HG03039 (cell line): ENCODE measurements around the gene ATG2A.
A peak's percentile ranks its signal among the peaks of the same experiment; 100 is the strongest.

Source experiments
- ATAC-seq: cut with Tn5 transposase; IDR thresholded peaks from one replicate; pipeline ENCODE4 v1.9.1; 2021; ENCODE audit warnings: mild to moderate bottlenecking, moderate library complexity; ENCODE audit not compliant: unreplicated experiment

The ATG2A gene

DNA sequence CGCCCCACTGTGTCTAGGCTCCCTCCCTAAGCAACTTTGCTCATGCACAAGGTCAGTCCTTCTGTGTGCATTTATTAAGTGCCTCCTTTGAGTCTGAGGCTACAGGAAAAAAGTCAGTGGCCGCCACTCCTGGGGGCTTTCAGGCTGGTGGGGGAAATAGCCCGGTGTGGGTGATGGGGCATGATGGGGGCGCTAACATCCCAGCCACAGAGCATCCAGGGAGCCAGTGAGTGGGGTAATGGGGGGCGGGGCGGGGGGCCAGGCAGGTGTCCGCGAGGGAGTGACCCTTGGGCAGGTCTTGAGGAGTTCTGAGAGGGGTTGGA is 28.6 kb downstream of the ATG2A start:
- no peak for ATAC-seq

DNA sequence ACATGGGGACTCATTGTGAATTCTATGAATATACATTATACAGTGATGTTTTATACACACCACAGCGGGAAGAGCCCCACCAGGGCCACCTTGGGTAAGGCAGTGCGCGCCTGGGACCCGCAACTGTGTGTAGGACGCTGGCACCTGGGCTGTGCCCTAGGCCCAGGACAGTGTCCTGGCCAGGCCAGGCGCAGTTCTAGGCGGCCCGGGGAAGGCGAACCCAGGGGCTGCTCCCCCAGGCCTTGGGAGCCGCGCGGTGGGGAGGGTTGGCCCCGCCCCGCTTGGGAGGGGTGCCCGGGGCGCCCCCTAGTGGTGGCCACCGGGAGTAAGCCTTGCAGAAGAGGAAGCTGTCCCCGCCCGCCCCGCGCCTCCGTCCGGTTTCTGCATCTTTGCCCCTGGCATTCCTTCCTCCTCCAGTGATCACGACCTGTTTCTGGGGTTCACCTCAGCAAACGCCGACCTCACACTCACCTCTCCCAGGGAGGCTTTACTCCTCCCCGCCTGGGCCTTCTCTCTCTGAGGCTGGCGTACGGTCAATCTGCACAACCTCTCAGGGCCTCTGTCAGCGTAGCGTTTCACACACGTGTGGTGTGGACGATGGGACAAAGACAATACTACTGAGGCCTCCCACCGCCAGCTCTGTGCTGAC is 29.1 kb downstream of the ATG2A start:
- ATAC-seq: no peak

DNA sequence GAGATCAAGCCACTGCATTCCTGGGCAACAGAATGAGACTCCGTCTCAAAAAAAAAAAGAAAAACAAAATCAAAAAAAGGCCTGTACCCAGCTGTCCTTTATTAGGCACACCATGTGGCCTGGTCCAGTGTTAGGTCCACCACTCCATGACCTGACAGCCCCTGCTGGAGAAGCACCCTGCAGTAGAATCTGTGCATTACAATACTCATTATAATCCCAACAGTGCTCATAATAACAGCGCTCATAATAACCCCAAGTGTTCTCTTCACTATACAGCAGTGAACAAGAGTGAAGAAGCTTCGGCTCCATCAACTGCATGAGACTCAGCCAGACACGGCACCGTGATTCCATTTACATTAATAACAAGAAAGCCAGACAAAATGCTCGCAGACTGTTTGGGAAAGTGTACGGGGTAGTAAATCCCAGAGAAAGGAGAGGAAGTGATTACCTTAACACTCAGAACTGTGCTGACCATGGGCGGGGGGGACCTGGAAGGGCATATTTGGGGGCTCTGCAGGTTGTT is 29.7 kb downstream of the ATG2A start:
- no peak for ATAC-seq

DNA sequence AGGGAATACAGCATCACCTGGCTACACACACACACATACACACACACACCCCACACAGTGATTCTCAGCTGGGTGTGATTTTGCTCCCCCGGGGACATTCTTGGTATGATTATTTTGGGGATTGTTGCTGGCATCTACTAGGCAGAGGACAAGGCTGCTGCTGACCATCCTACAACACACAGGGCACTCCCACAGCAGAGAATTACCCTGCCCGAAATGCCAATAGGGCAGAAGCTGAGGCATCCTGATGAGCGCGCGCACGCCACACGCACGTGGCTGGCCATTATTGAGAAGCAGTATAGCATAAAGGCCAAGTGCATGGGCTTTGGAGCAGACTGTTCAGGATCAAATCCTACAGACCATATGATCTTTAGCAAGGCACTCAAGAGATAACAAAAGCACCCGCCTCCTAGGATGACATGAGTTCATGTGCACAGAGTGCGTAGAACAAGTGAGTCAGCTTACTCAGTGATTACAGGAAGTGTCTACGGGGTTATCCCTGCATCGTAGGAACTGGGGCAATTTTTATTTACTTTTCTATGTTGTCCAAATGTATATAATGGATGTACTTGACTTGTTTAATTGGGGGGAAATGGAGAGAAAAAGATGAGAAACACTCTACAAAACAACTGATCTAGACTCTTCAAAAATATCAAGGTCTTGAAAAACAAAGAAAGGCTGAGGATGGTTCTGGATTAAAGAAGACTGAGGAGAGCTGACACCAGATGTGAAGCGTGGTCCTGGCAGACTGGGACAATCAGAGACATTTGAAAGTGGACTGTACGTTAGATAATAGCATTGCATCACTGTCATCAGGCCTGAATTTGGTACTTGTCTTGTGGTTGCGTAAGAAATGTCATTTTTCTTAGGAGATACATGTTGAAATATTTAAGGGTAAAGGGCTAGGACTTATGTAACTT is 31.4 kb downstream of the ATG2A start:
- no peak for ATAC-seq

DNA sequence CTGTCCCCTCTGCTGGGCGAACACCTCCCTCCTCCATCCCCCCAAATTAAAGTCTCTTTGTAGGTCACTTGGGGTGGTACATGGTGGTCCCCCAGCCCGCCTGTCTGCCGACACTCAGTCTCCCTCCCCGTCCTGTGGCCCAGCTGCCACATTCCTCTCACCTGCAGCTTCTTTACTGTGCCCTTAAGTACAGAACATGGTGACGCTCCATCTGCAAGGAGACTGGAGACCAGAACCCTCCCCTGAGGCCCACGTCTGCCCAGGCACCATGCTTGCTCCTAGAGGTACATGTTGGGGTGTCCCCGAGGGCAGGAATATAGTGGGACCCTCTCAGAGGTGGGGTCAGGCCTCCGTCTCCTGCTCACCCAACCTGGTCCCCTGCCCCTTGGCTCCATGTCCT is 33.0 kb downstream of the ATG2A start:
- no peak for ATAC-seq

DNA sequence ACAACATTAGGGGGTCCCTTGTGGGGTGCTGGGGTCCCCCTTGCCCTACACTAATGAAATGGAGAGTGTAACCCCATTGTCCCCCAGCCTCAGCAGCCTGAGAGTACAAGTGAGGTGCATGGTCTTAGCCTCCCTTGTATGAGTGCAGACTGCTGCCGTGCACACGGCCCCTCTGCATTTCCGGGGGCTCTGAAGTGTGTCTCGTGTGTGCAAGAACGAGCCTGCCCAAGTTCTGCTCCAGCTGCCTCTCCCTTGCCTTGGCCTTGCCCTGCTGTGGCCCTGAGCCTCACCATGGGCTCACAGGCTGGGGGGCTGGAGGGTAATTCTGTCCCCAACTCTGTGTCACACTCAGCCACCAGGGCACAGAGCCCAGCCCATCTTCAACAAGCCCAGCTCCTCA is 33.4 kb downstream of the ATG2A start:
- no peak for ATAC-seq

DNA sequence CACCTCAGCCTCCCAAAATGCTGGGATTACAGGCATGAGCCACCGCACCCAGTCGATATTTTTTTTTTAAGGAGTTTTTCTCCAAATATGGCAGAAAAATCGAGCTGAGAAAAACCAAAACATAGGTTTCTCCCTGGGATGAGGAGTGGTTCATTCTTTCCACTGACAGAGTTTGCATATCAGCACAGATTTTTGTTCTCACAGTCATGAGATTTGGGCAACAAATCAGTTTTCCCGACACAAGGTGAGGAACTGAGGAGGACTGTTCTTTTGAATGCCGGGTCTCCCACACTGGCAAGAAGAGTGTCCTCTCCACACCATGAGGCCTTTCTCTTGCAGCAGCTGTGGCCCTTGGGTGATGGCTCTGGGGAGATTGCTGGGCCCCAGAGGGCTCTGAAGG is 34.8 kb downstream of the ATG2A start:
- ATAC-seq: no peak

DNA sequence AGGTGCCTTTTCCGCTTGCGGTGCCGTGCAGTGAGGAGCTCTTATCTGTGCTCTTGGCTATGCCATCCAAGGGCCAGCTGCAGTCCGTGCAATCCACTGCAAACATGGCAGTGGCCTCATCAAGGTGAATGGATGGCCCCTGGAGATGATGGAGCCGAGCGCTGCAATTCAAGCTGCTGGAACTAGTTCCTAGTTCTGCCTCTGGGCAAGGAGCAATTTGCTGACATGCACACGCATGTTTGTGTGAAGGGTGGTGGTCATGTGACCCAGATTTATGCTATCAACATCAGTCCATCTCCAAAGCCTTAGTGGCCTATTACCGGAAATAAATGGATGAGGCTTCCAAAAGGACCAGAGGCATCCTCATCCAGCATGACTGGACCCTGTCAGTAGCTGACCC is 35.5 kb downstream of the ATG2A start:
- no peak for ATAC-seq

DNA sequence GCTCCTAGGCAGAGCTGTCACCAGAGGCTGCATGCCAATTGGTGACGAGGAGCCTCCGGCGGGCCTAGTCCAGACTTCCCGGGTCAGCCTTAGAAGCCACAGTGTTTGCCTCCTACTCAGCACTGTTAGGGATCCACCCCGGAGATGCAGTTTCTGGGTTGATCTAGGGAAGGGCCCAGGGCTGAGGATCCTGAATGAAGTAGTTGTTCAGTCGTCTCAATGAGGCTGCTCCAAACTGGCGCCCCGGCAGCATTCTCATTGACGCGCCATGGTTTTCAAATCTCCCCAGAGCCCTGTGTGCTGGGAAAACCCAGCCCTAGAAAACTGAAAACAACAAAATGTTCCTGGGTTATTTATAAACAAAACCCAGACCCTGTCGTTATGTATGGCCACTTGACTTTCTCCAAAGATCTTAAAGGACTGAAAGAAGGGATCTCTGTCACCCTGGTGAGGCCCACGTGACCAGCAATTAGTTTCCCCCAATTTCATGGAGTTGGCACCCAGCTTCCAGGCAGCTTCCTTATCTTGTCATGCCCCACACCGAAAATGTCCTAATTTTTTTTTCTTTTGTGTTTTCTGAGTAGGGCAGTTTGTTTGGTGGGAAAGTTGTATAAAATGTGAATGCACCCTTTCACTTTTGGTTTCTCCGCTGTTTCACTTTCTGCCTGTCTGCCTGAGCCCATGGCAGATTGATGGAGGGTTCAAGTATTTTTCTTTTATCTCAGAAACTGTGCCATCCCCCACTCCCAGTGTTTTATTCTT is 36.6 kb downstream of the ATG2A start:
- ATAC-seq: no peak

DNA sequence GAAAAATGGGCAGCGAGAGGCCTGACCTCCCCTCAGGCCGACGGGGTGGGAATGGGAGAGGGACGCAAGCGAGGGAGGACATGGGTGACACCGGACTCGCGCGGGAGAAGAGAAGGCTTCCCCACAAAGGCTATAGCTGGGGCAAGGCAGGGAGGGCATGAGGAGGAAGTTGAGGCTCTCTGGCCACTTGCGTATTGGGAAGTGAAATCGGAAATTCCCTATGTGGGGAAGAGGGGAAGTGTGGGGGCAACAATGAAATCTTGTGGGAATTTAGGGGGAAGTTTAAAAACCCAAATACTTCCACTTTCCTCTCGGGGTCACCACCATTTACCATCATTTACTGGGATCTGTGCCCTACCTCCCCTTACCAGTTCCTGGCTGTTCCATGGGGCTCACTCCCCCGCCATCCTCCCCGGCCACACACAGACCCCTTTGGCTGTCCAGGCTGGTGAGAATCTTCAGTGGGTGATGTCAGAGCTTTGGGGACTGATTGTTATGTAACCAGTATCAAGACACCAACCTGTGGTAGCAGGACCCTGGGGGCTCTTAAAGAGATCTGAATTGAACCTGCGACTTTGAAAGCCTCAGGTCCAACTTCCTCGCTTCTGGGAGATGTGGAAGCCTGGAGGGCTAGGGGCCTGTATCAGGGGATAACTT is 37.6 kb downstream of the ATG2A start:
- ATAC-seq: no peak

DNA sequence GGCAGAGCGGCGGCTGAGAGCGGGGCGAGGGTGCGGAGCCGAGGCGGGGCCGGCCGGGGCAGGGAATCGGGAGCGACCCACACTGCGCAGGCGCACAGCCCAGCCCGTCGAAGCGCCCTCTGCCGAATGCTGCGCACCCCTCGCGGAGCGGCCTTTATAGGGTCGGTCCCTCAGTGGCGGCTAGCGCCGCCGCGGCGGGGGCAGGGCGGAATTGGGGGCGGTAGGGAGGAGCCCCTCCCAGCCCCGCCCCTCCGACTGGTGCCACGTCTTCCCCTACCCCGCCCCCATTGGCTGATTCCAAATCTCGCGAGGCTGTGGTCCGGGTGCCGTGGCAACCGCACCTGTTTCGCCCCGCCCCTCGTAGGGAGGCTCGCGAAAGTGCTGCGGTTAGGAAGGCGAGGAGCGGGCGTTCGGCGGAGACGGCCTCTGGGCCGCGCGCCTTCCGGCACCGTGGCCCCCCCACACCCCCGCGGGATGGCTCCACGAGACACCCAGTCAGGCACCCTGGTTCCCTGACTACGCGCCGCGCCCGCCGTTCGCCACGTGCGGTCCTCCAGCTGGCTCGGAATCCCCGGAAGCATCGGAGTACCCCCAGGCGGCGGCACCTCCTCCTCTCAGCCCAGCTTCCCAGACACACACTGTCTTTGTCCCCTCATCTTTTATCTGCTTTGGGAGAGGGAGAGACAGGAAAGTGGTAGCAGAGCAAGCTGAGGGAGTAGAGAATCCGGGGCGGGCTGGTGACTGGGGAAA is 38.3 kb downstream of the ATG2A start, which contains the start of gene EHD1:
EHD1 (minus strand) TSS at position 128 of the 750 bp plus-strand sequence. CDS start 157 bp downstream, outside the sequence.
- peak; percentile 64 for ATAC-seq

DNA sequence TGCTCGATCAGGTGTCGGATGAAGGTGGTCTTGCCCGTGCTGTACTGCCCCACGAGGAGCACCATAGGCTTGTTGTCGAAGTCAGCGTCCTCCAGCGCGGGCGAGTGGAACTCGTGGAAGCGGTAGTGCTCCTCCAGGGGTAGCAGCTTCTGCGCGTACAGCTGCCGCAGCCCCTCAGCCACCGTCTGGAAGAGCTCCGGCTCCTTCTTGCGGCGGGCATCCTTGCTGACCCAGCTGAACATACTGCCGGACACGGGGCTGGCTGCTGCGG is 38.9 kb downstream of the ATG2A start:
- ATAC-seq: no peak

DNA sequence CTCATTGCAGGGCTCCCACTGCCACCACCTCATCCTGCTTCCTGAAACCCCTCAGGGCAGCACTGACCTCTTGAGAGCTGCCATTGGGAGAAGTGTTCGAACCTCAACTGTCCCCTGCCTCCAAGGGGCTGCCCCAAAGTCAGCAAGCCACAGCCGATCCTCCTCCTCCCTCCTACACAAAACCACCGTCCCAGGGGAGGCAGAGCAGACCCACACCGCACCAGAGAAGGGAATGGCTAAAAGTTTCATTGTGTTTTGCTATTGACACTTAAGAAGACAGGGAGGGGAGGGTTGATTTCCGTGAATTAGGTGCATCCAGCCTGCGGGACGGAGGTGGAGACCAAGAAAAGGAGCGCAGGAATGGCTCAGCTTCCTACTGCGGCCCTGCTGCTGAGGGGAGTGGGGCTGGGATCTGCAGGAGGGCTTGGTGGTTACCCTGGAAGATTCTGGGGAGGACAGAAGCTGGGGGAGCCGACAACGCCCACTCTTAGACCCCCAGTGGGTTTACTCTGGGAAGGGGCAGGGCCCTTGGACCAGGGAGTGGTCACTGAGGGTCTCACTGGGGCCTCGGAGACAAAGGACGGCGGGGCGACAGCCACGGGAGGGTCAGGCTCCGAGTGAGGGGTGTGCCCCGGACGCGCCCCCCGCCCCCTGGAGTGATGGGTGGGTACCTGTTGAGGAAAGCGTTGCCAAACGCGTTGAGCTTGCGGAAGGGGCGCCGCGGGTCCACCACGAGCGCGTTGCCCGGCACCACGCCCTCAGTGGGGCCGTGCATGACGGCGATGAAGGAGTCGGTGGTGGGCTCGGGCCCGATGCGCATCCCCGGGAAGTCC is 39.4 kb downstream of the ATG2A start:
- no peak for ATAC-seq

DNA sequence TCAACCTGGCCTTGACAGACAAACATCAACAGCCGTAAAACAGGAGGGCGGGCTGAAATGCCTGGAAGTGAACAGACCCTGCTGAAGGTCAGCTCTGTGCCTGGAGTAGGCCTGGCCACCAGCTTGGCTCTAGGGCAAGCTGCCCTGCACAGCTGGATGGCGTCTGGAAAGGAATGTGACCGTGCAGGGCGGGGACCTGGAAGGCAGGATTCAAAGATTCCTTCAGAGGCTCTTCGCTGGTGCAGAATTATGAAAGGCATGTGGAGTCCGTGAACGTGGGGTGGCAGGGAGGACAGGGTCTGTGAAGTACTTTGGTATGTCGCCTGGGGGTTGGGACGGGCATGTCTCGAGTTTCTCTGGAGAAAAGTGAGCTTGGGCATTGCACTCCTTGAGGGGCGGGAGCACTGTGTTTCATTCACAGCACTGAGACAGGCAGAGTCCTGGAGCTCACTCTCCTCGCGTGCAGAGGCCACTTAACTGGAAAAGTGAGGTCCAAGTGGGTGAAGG is 40.1 kb downstream of the ATG2A start:
- ATAC-seq: no peak

DNA sequence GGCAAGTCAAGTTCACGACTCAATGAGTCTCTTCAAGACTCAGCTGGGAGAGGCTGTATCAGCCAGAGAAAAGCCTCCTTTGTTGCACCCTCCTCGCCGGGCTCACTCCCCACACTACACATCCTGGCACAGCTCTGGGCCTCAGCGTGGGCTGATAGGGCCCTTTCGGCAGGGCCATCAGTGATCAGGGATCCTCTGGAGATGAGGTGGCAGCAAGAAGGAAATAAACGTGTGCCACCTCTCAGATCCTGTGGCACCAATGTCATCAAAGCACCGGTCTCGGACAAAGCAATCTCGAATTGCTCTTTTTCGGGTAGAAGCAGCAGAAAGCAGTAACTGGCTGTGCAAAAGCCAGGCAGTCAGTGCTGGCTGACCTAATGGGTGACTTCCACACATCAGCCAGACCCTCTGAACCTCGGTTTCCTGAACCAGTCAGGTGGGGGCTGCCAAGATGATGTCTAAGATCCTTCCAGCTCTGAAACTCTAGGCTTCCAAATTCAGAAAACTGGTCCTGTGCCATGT is 40.7 kb downstream of the ATG2A start:
- ATAC-seq: no peak

DNA sequence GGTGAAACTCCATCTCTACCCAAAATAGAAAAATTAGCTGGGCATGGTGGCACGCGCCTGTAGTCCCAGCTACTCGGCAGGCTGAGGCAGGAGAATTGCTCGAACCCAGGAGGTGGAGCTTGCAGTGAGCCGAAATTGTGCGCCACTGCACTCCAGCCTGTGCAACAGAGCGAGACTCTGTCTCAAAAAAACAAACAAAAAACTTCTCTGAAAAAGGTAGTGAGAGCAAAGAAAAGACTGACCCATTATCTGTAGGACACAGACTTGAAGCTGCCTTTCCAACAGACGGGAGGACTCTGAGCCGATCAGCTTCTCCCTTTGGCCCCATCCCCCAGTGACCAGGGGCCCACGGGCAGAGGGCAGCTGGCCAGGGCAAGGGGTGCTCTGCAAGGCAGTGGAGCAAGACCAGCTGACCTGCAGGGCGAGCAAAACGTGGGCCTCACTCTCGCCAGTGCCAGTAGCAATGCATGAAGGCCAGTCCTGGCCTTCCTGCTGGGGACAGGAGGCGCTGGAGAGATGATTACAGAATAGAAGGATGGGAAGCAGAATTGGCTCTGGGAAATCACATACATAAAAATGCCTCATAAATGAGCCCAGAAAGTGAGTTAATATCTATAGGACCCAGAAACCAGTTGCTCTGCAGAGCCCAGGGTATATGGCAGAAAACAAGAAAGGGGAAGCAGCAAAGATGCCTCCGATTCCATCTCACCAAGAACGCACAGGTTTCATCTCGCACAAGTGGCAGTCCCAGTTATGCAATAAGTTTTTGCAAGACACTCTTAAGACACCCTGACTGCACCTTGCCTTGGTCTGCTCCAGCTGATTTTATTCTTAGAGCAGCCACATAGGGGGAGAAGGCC is 41.4 kb downstream of the ATG2A start:
- no peak for ATAC-seq

DNA sequence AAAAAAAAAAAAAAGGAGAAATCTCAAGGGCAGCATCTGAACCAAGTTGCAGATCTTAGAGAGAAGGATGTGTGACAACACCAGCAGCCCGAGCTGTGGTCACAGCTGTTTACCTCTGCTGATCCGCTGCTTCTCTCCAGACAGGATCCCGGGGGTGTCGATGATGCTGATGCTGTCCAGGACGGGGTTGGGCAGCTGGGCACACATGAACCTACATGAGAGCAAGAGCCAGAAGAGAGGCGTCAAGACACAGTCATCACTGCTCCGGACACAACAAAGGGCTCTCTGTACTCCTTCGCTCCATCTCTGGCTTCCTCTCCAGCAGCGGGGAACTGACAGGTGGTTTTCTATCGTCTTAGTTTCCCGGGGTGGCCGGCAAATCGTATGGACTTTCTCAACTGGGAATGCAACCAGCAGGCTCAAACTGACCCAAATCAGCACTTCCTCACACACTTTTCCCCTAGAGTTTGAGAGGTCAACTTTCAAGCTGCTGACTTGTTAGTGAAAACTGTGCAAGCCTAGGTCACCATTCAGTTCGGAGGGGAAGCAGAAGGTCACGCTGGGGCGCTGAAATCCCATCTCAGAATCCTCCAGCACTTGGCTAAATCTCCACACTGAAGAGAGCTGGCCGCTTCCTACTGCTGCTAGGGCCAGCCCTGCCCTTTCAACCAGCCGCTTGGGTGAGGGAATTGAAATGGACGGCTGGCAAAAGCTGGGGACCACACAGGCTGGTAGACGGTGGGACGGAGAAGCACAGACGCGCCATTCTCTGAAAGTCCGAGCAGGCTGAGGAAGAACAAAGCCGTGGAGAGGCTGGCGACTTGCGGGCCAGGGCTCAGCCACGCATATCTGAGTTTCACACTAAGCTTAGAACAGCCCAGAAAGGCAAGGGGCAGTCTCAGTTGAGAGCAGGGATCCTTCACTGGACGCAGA is 42.4 kb downstream of the ATG2A start:
- no peak for ATAC-seq
